GM18502 (cell line): ENCODE results near the gene LCN9.

Experiments
- ATAC-seq: cut with Tn5 transposase; IDR thresholded peaks from one replicate; pipeline ENCODE4 v1.9.1; 2021; ENCODE audit warnings: mild to moderate bottlenecking; ENCODE audit not compliant: unreplicated experiment, poor library complexity

LCN9 gene

DNA sequence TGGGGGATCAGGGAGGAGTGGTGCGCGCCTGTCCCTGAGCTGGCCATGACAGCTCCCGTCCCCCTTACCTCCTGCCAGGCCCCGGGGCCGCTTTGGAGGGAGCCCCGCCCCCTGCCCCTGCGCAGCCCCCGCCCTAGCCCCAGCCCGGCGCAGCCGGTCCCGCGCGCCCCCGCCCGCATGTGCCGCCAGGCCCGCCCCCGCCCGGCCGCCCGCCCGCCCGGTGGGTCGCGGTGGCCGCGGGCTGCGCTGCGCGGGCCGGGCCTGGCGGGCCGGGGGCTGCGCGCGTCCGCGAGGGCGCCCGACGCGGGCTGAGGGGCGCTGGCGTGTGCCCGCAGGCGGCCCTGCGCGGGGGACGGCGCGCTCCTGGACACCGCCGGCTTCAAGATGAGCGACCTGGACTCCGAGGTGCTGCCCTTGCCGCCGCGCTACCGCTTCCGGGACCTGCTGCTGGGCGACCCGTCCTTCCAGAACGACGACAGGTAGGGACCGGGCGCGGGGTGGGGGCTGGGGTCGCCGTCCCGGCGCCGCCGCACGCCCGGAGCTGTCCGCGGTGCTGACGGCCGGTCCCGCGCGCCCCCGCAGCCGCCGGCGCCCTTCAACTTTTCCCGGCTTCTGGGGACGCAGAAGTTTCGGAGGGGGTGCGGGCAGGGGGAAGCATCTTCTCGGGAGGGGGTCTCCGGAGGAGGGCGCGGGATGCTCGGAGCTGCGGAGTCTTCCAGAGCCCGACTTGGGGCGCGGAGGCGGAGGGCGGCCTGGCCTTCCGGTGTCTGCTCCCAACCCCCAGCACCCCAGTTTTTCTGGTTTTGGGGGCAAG is 51.3 kb downstream of the LCN9 start:
- ATAC-seq: no peak

GRCh38 chr9:135715056-135715595 is 52.0 kb downstream of the LCN9 start:
- ATAC-seq: no peak

DNA sequence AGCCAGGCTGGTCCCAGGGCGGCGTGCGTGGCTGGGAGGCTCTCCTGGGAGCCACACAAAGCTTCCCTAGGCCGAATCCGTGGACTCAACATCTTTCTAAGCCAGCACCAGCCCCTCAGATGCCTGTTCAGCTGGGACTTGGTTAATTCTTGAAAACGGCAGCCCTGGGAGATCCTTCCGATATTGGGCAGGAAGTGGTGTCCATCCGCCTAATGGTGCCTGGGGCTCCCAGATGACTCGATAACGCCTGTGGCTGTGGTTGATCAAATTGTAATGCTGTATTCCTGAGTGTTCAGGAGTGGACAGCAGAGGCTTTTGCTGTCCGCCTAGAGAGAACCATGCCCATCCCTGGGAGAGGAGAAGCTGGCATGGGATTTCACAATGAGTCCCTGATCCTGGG is 52.9 kb downstream of the LCN9 start:
- no peak for ATAC-seq
